NB4 (cell line): ENCODE results near the gene MMP24.

ENCODE experiments used
- DNase-seq: peaks from one replicate; pipeline ENCODE4 v3.0.0; 2010; ENCODE audit warnings: low read depth
- H3K4me3 ChIP-seq: one replicate; pipeline ENCODE4 v1.5.1; 2011; ENCODE audit warnings: mild to moderate bottlenecking, low read depth, low read length, moderate library complexity
- MYC ChIP-seq: IDR thresholded peaks from 2 replicates; pipeline ENCODE4 v1.6.1; 2011; ENCODE audit warnings: low read depth, low read length
- POLR2A ChIP-seq: IDR thresholded peaks from 2 replicates; pipeline ENCODE4 v1.6.1; 2011; ENCODE audit warnings: mild to moderate bottlenecking; ENCODE audit not compliant: insufficient read length; ENCODE audit errors: extremely low read depth
- TF ChIP-seq, protein P1 (sequence below): IDR thresholded peaks from 2 replicates; pipeline ENCODE4 v1.6.1; 2011; ENCODE audit warnings: low read depth, low read length
- TF ChIP-seq, protein P2 (sequence below): IDR thresholded peaks from one replicate; pipeline ENCODE4 v1.5.1; 2012; ENCODE audit warnings: low read depth, low read length

Gene MMP24

DNA sequence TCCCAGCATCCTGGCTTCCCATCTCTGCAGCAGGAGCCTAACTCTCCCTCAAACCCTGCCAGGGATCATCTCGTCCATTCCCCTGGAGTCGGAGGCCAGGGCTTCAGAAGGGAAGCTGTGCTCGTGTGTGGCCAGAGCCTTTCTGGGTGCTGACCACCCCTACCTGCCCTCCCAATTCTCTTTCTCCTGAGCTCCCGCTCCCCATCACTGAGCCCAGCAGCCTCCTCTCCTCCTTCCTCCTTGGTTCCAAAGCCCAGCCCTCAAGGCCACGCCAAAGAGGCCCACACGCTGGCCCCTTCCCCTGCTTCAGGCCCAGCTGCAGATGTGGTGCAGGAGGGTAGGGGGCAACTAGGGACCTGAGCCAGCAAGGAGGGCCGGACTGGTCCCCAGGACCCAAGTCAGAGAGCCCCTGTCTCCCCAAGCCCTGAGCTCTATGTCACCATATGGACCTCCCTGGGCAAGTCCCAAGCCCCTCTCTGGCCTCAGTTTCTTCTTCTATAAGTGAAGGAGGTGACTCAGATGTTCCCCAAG is 64.5 kb downstream of the MMP24 start:
- no peak for TF ChIP-seq POLR2A
- TF ChIP-seq MYC, result no peak
- TF ChIP-seq, protein P1, sequence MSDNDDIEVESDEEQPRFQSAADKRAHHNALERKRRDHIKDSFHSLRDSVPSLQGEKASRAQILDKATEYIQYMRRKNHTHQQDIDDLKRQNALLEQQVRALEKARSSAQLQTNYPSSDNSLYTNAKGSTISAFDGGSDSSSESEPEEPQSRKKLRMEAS, result no peak
- TF ChIP-seq, protein P2, sequence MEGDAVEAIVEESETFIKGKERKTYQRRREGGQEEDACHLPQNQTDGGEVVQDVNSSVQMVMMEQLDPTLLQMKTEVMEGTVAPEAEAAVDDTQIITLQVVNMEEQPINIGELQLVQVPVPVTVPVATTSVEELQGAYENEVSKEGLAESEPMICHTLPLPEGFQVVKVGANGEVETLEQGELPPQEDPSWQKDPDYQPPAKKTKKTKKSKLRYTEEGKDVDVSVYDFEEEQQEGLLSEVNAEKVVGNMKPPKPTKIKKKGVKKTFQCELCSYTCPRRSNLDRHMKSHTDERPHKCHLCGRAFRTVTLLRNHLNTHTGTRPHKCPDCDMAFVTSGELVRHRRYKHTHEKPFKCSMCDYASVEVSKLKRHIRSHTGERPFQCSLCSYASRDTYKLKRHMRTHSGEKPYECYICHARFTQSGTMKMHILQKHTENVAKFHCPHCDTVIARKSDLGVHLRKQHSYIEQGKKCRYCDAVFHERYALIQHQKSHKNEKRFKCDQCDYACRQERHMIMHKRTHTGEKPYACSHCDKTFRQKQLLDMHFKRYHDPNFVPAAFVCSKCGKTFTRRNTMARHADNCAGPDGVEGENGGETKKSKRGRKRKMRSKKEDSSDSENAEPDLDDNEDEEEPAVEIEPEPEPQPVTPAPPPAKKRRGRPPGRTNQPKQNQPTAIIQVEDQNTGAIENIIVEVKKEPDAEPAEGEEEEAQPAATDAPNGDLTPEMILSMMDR, result no peak
- no peak for DNase-seq
- no peak overlapping the region for H3K4me3 ChIP-seq

DNA sequence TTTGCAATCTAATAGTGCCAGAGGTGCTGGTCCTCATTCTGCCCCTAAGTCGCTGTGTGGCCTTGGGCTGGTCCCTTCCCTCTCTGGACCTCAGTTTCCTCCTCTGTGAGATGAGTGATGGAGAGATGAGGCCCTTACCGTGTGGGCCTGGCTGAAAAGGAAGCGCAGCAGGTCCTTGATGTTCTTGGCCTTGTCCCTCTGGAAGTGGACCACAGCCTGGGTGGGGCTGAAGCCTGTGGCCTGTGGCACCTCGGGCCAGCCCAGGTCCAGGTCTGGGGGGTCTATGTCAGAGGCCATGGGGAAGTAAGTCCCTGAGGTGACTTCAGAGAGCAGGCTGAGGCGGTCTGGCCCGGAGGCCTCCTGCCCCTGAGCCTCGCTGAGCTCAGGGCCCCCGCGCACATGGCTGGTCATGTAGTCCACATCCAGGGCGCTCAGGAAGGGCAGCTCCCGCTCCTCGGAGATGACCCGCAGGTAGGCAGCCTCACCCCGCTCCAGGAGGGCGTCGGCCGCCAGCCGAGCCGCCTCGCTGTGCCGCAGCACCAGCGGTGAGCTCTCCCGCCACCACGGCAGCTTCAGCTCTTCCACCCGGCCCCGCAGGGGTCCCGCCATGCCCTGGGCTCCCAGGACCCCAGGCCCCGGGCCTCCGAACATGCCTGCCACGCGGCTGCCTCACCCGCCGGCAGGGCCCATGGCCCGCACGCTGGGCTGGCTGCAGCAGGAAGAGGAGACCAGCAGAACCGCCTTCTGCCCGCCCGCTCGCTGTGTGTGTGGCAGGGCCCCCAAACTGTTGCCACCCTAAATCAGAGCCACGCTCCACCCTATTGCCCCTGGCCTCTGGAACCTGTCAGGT is 65.4 kb downstream of the MMP24 start, which contains the start of gene FAM83C:
FAM83C (minus strand) TSS at position 772 of the 850 bp plus-strand sequence; CDS start at position 651, 121 bp downstream.
- TF ChIP-seq, protein P2, result no peak
- TF ChIP-seq MYC (no peak), POLR2A (no peak)
- TF ChIP-seq, protein P1, result no peak
- no peak within 1 kb of the TSS for H3K4me3 ChIP-seq
- DNase-seq, result no peak

DNA sequence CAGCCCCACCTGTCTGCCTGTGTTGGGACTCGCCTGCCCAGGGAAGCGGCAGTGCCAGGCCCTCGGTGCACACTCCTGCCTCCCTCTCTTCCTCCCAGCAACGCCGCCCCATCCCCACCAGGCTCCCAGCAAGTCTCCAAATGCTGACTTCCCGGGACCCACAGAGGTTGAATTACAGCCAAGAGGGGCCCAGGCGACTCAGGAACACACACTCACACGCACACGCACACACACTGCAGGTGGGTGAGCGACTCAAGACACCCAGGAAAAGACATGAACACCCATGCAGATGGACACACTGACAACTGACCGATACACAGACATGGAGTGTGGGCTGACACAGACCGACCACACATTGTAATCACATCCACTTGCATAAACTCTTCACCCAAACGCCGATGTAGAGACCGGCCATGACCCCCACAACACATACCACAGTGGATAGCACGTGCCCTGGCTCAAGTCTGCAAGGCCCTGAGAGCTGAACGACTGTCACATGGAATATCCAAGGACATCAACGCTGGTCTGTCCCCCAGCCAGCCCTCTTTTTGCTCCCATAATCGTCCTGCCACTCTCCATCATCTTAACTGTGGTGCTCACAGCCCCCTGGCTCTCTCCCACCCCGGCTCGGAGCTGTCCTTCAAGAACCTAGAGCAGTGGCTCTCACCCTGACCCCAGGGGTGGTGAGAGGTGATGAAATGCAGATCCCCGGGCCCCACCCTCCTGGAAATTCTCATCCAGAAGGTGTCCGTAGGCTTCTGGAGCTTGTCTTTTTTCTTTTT is 66.2 kb downstream of the MMP24 start:
- H3K4me3 ChIP-seq, result no peak overlapping the region
- no peak for DNase-seq
- TF ChIP-seq, protein P2, result no peak
- no peak for TF ChIP-seq POLR2A
- no peak for TF ChIP-seq MYC
- TF ChIP-seq, protein P1, result no peak

DNA sequence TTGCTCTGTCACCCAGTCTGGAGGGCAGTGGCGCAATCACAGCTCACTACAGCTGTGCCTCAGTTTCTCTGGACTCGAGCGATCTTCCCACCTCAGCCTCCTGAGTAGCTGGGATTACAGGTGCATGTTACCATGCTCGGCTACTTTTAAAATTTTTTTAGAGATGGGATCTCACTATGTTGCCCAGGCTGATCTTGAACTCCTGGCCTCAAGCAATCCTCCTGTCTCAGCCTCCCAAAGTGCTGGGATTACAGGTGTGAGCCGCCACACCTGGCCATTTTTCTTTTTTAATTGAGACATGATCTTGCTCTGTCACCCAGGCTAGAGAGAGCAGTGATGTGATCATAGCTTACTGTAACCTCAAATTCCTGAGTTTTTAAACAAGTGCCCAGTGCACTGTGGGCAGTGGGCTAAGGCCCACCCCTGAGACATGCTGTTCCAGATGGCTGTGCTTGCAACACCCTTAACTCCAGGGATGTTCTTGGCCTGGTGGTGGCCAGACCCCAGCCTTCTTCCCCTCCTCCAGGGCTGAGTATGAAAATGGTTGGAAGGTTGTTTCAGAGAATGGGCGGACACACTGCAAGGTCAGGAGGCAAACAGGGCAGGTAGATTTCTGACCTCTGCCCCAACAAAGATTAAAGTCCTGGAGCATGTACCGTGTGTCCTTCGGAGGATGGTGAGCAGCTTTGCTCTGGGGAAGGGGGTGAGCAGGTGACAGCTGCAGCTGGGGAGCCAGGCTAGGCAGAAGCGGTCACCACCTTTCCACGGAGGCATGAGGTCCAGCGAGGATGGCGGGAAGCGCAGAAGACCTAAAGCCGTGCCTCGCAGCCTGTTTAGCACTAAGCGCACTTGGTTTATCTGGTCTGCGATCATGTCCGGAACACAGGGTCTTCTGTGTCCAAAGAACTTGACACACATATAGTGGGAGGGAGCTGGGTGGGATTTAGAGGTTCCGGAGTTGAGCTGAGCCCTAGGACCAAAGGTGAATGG is 67.1 kb downstream of the MMP24 start:
- TF ChIP-seq MYC (no peak), POLR2A (no peak)
- TF ChIP-seq, protein P2, result no peak
- TF ChIP-seq, protein P1, result no peak
- no peak overlapping the region for H3K4me3 ChIP-seq
- no peak for DNase-seq

DNA sequence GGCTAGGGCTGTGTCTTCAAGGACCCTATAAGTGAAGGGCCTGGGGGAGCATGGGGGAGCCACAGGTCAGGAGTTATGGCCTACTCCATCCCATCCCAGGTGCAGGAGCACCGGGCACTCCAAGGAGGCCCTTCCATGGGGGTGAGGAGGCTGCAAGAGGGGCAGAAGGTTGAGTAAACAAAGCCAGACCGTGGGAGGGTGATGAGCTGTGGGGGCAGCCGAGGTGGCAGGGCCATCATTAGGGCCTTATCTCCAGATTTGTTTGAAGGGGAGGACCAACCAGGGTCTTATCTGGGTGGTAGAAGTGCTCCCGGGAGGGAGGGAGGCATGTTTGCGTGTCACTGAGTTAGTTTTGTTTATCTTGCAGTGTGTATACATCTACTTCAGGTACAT is 67.8 kb downstream of the MMP24 start:
- H3K4me3 ChIP-seq, result no peak overlapping the region
- TF ChIP-seq POLR2A (no peak), MYC (no peak)
- TF ChIP-seq, protein P2, result no peak
- TF ChIP-seq, protein P1, result no peak
- DNase-seq, result no peak
